Liver (tissue), 3 donors: Measurements from ENCODE around the gene PCSK4.

ENCODE experiments used
- GABPA ChIP-seq, 2 donors: IDR thresholded peaks in 1 of 2; conservative IDR thresholded peaks in 1 of 2; 2 replicates each; pipeline ENCODE4 v1.6.1; 2016; ENCODE audit warnings: antibody characterized with exemption in 2 of 2, mild to moderate bottlenecking in 1 of 2, moderate library complexity in 1 of 2
- RAD21 ChIP-seq, 2 donors: IDR thresholded peaks; 2 replicates each; pipeline ENCODE4 v1.6.1; 2016; ENCODE audit warnings: antibody characterized with exemption in 2 of 2, mild to moderate bottlenecking in 2 of 2
- SP1 ChIP-seq: IDR thresholded peaks from 2 replicates; pipeline ENCODE4 v1.6.1; 2018; ENCODE audit warnings: antibody characterized with exemption, mild to moderate bottlenecking
- TAF1 ChIP-seq: conservative IDR thresholded peaks from 2 replicates; pipeline ENCODE4 v1.6.1; 2016; ENCODE audit warnings: antibody characterized with exemption, mild to moderate bottlenecking
- TF ChIP-seq, protein P1 (sequence below): fragments of 150-350 bp; IDR thresholded peaks from 2 replicates; pipeline ENCODE4 v1.5.1; 2017; ENCODE audit warnings: improper control_type of control experiment, low read depth, low read length; ENCODE audit not compliant: missing input control
- TF ChIP-seq, protein P2 (sequence below): IDR thresholded peaks from 2 replicates; pipeline ENCODE4 v1.6.1; 2016; ENCODE audit warnings: antibody characterized with exemption, mild to moderate bottlenecking
- donor health status: healthy.
- donor health status: healthy.

DNA sequence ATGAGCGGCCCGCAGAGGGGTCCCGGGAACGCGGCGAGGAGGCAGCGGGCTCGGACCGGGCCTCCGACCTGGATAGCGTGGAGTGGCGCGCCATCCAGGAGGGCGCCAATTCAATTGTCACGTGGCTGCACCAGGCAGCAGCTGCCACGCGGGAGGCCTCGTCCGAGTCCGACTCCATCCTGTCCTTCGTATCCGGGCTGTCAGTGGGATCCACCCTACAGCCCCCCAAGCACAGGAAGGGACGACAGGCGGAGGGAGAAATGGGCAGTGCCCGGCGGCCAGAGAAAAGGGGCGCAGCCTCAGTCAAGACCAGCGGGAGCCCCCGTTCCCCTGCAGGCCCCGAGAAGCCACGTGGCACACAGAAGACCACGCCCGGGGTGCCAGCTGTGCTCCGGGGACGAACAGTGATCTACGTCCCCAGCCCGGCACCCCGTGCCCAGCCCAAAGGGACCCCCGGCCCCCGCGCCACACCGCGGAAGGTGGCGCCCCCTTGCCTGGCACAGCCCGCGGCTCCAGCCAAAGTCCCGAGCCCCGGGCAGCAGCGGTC, 21.8 kb downstream of the PCSK4 start:
- TF ChIP-seq, protein P1, sequence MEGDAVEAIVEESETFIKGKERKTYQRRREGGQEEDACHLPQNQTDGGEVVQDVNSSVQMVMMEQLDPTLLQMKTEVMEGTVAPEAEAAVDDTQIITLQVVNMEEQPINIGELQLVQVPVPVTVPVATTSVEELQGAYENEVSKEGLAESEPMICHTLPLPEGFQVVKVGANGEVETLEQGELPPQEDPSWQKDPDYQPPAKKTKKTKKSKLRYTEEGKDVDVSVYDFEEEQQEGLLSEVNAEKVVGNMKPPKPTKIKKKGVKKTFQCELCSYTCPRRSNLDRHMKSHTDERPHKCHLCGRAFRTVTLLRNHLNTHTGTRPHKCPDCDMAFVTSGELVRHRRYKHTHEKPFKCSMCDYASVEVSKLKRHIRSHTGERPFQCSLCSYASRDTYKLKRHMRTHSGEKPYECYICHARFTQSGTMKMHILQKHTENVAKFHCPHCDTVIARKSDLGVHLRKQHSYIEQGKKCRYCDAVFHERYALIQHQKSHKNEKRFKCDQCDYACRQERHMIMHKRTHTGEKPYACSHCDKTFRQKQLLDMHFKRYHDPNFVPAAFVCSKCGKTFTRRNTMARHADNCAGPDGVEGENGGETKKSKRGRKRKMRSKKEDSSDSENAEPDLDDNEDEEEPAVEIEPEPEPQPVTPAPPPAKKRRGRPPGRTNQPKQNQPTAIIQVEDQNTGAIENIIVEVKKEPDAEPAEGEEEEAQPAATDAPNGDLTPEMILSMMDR, result no peak
- TF ChIP-seq, protein P2, sequence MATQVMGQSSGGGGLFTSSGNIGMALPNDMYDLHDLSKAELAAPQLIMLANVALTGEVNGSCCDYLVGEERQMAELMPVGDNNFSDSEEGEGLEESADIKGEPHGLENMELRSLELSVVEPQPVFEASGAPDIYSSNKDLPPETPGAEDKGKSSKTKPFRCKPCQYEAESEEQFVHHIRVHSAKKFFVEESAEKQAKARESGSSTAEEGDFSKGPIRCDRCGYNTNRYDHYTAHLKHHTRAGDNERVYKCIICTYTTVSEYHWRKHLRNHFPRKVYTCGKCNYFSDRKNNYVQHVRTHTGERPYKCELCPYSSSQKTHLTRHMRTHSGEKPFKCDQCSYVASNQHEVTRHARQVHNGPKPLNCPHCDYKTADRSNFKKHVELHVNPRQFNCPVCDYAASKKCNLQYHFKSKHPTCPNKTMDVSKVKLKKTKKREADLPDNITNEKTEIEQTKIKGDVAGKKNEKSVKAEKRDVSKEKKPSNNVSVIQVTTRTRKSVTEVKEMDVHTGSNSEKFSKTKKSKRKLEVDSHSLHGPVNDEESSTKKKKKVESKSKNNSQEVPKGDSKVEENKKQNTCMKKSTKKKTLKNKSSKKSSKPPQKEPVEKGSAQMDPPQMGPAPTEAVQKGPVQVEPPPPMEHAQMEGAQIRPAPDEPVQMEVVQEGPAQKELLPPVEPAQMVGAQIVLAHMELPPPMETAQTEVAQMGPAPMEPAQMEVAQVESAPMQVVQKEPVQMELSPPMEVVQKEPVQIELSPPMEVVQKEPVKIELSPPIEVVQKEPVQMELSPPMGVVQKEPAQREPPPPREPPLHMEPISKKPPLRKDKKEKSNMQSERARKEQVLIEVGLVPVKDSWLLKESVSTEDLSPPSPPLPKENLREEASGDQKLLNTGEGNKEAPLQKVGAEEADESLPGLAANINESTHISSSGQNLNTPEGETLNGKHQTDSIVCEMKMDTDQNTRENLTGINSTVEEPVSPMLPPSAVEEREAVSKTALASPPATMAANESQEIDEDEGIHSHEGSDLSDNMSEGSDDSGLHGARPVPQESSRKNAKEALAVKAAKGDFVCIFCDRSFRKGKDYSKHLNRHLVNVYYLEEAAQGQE, result no peak
- no peak for TF ChIP-seq GABPA (IDR thresholded peaks at IDR 0.05 in 1 of 2, conservative IDR thresholded peaks at IDR 0.05 in 1 of 2)
- no peak for TF ChIP-seq RAD21 (IDR thresholded peaks at IDR 0.05)
- no peak for TF ChIP-seq SP1
- TF ChIP-seq TAF1, result no peak
